Brain microvascular endothelial cell (primary cell): Measurements from ENCODE around the gene TENT5C.

Source experiments
- DNase-seq: peaks from one replicate; pipeline ENCODE4 v3.0.0-alpha.2; 2020
- H3K27ac ChIP-seq: fragments of 250-450 bp; sonication (Bioruptor Pico); 2 replicates; pipeline ENCODE4 v1.5.1; 2020; ENCODE audit warnings: mild to moderate bottlenecking, moderate library complexity
- H3K27me3 ChIP-seq: fragments of 250-450 bp; sonication (Bioruptor Pico); replicated peaks from 2 replicates; pipeline ENCODE4 v1.5.1; 2020; ENCODE audit warnings: mild to moderate bottlenecking
- H3K36me3 ChIP-seq: fragments of 250-450 bp; sonication (Bioruptor Pico); replicated peaks from 2 replicates; pipeline ENCODE4 v1.5.1; 2020; ENCODE audit warnings: mild to moderate bottlenecking
- H3K4me3 ChIP-seq: 2 replicates; pipeline ENCODE4 v1.5.1; 2011; ENCODE audit warnings: low read depth, mild to moderate bottlenecking, control low read depth, low read length, moderate library complexity
- CTCF ChIP-seq: IDR thresholded peaks from 2 replicates; pipeline ENCODE4 v1.5.1; 2011; ENCODE audit warnings: low read depth, mild to moderate bottlenecking, moderate library complexity, low read length, control low read depth, inconsistent platforms; ENCODE audit errors: missing control alignments
- in situ Hi-C: cut with HindIII; loops from 2 replicates; pipeline ENCODE4 v1.10.0; 2017; ENCODE audit warnings: low sequenced_read_pairs, low pct_ligation_motif_present

TENT5C gene

GRCh38 chr1:117561071-117561470 lies 44.8 kb upstream of the TENT5C start:
- no peak for TF ChIP-seq CTCF
- no peaks in the 10 kb centered on the region for H3K36me3 ChIP-seq
- in situ Hi-C loops, result no loop called here
- no peak overlapping the region for H3K4me3 ChIP-seq
- DNase-seq, result no peak
- no peak overlapping the region for H3K27ac ChIP-seq
- no peaks in the 10 kb centered on the region for H3K27me3 ChIP-seq

GRCh38 chr1:117561551-117561950 lies 44.3 kb upstream of the TENT5C start:
- no peak for TF ChIP-seq CTCF
- in situ Hi-C loops, result no loop called here
- Histone ChIP-seq H3K36me3 (no peaks in the 10 kb centered on the region), H3K27me3 (no peaks in the 10 kb centered on the region), H3K27ac (no peak overlapping the region), H3K4me3 (no peak overlapping the region)
- DNase-seq, result no peak

GRCh38 chr1:117562581-117563491 lies 43.0 kb upstream of the TENT5C start:
- no peak for TF ChIP-seq CTCF
- in situ Hi-C loops, result no loop called here
- no peak for DNase-seq

GRCh38 chr1:117563492-117563875 lies 42.4 kb upstream of the TENT5C start:
- Histone ChIP-seq H3K36me3 (no peaks in the 10 kb centered on the region), H3K27me3 (no peaks in the 10 kb centered on the region), H3K27ac (no peak overlapping the region), H3K4me3 (no peak overlapping the region)
- in situ Hi-C loops, result no loop called here
- no peak for TF ChIP-seq CTCF
- DNase-seq, result no peak

More at GRCh38 chr1:117562581-117563491, 43.0 kb upstream of the TENT5C start:
- H3K4me3 ChIP-seq, result no peak overlapping the region
- H3K27ac ChIP-seq, result no peak overlapping the region
- H3K27me3 ChIP-seq, result no peaks in the 10 kb centered on the region
- no peaks in the 10 kb centered on the region for H3K36me3 ChIP-seq

GRCh38 chr1:117564227-117565075 lies 41.4 kb upstream of the TENT5C start:
- Histone ChIP-seq H3K27ac (no peak overlapping the region), H3K27me3 (no peaks in the 10 kb centered on the region), H3K36me3 (no peaks in the 10 kb centered on the region), H3K4me3 (no peak overlapping the region)
- in situ Hi-C loops, result no loop called here
- no peak for TF ChIP-seq CTCF
- DNase-seq, result no peak
